ENCODE data around the gene ZSCAN16.
"Not testable (repeated sequence)": the region's sequence is repeated elsewhere in the genome, so short reads cannot be mapped to it uniquely, and the experiment has no call there.

Gene ZSCAN16

GRCh38 chr6:28124350-28124970 lies at the start of gene ZSCAN16:
Gene ZSCAN16, plus strand, starts transcription at chr6:28124609. Its CDS starts 835 bp downstream, at chr6:28125444.
- H3K27me3 ChIP-seq = no peaks in the 10 kb centered on the region
- TF ChIP-seq, protein P1, sequence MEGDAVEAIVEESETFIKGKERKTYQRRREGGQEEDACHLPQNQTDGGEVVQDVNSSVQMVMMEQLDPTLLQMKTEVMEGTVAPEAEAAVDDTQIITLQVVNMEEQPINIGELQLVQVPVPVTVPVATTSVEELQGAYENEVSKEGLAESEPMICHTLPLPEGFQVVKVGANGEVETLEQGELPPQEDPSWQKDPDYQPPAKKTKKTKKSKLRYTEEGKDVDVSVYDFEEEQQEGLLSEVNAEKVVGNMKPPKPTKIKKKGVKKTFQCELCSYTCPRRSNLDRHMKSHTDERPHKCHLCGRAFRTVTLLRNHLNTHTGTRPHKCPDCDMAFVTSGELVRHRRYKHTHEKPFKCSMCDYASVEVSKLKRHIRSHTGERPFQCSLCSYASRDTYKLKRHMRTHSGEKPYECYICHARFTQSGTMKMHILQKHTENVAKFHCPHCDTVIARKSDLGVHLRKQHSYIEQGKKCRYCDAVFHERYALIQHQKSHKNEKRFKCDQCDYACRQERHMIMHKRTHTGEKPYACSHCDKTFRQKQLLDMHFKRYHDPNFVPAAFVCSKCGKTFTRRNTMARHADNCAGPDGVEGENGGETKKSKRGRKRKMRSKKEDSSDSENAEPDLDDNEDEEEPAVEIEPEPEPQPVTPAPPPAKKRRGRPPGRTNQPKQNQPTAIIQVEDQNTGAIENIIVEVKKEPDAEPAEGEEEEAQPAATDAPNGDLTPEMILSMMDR (IDR thresholded peaks at IDR 0.05) = no peak
- peak within 1 kb of the TSS; percentile 55 to 76 for H3K27ac ChIP-seq
- peak within 1 kb of the TSS; percentile 63 to 74 for H3K4me3 ChIP-seq
- H3K9me3 ChIP-seq = no peaks in the 10 kb centered on the region
- intact Hi-C loops (cut with DNase I; ENCODE audit: low total_unique reads) = loop anchor here (10.0 kb wide), 1 partner anchor 100 kb away; the partner anchor contains the start of gene ZSCAN9
- H3K4me1 ChIP-seq = peaks cover 0 to 14% (median 4%) of the 10 kb centered on the region in 4 donors
- peak; percentile 80 to 86 for DNase-seq
- H3K36me3 ChIP-seq = peaks cover 18 to 36% (median 29%) of the 10 kb centered on the region in 3 donors

- H3K27ac ChIP-seq = no peak overlapping the region
- DNase-seq = no peak
- H3K27me3 ChIP-seq = no peaks in the 10 kb centered on the region
- no peaks in the 10 kb centered on the region for H3K36me3 ChIP-seq
- TF ChIP-seq, protein P1 (IDR thresholded peaks at IDR 0.05) = no peak
- H3K4me3 ChIP-seq = no peak overlapping the region
- intact Hi-C loops (cut with DNase I; ENCODE audit: low total_unique reads) = loop anchor here (5.0 kb wide), 1 partner anchor 284 kb away; no protein-coding TSS in a partner anchor
- no peaks in the 10 kb centered on the region for H3K9me3 ChIP-seq
- H3K4me1 ChIP-seq = peaks cover 0 to 10% (median 2%) of the 10 kb centered on the region in 4 donors
Measured at GRCh38 chr6:28078050-28078449, 46.4 kb upstream of the ZSCAN16 start.

DNA sequence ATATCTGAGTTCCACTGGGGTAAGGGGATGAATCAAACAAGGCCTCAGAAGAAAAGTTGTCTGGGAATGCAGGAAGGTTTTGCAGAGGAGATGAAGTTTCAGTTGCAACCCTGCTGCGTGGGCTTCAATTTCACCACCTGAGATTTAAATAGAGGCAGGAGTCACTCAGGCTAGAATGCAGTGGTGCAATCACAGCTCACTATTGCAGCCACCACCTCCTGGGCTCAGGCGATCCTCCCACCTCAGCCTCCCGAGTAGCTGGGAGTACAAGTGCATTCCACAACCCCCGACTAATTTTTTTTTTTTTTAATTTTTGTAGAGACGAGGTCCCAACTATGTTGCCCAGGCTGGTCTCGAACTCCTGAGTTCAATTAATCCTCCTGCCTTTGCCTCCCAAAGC lies 45.6 kb upstream of the ZSCAN16 start:
- H3K27me3 ChIP-seq = no peaks in the 10 kb centered on the region
- no peaks in the 10 kb centered on the region for H3K36me3 ChIP-seq
- intact Hi-C loops (cut with DNase I; ENCODE audit: low total_unique reads) = loop anchor here (5.0 kb wide), 1 partner anchor 283 kb away; no protein-coding TSS in a partner anchor
- no peak for DNase-seq
- TF ChIP-seq, protein P1 (IDR thresholded peaks at IDR 0.05) = no peak
- no peak overlapping the region for H3K27ac ChIP-seq
- no peaks in the 10 kb centered on the region for H3K9me3 ChIP-seq
- H3K4me3 ChIP-seq = no peak overlapping the region
- H3K4me1 ChIP-seq = peaks cover 0 to 10% (median 2%) of the 10 kb centered on the region in 4 donors

- H3K9me3 ChIP-seq; DNase-seq; H3K27me3 ChIP-seq; H3K36me3 ChIP-seq; intact Hi-C loops (cut with DNase I; ENCODE audit: low total_unique reads): not testable (repeated sequence)
- Histone ChIP-seq H3K27ac (peak within 1 kb of the TSS; percentile 84 to 92), H3K4me1 (peaks cover 0 to 10% (median 2%) of the 10 kb centered on the region in 4 donors), H3K4me3 (peak within 1 kb of the TSS; percentile 71 to 77)
Measured at GRCh38 chr6:28080381-28080630, 44.1 kb upstream of the ZSCAN16 start, which contains the start of gene ZNF165. Gene ZNF165, plus strand, starts transcription at chr6:28080568. Its CDS starts 4,913 bp downstream, at chr6:28085481.

DNA sequence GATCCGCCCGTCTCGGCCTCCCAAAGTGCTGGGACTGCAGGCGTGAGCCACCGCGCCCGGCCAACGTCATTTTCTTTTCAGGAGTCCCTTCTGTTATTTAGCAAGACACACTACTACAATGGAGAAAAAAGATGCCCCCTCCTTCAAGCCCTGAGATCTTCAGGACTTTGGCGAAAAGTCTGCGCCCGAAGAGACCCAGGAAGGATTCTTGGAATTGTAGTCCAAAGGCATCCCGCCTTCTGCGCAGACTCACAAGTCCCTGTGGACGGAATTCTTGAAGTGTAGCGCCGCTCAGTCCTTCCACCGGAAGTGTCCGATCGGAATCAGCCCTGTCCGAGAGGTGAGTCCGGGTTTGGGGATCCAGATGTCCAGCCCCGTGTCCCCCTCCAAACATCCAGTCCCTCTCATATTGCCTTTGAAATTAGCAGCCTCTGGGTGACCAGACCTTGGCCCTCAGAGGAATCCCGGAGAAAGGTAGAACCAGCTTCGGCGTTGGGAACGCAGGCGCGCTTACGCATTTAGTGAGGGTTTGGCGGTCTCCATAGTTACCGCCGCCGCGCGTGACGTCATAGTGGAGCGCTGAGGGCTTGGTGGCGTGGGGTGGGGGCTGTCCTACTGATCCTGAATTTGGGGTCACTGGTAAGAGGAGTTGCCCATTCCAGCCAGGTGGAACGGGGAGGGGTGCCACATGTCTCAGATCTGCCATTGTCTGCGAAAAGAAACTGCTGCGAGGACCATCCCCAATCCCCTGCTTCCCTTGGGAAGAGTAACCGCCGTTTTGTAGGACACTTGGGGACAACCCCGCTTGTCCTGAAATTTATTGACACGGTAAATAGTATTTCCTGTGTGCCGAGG lies 43.6 kb upstream of the ZSCAN16 start:
- Histone ChIP-seq H3K9me3 (no peaks in the 10 kb centered on the region), H3K36me3 (peaks cover 0 to 6% (median 0%) of the 10 kb centered on the region in 3 donors), H3K4me1 (peaks cover 0 to 10% (median 2%) of the 10 kb centered on the region in 4 donors), H3K27ac (peak overlapping the region; percentile 84 to 92), H3K27me3 (no peaks in the 10 kb centered on the region), H3K4me3 (peak overlapping the region; percentile 71 to 77)
- intact Hi-C loops (cut with DNase I; ENCODE audit: low total_unique reads) = no loop called here
- TF ChIP-seq, protein P1 (IDR thresholded peaks at IDR 0.05) = peak in 1 of 2 experiments; percentile 7
- peak; percentile 95 to 96 for DNase-seq

DNA sequence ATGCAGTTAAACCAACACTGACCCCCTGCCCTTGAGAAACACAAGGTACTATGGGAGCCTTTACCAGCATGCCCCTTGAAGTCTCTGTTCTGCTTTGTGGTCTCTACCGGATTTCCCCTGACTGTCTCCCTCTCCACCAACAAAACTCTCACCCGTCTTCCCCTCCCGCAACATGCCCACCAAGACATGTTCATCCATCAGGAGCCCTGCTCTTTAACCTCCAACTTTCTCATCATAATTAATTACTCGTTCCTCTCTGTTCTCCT lies 43.0 kb upstream of the ZSCAN16 start:
- intact Hi-C loops (cut with DNase I; ENCODE audit: low total_unique reads) = no loop called here
- Histone ChIP-seq H3K4me3 (peak overlapping the region; percentile 71 to 77), H3K9me3 (no peaks in the 10 kb centered on the region), H3K27ac (peak overlapping the region; percentile 84 to 92), H3K27me3 (no peaks in the 10 kb centered on the region), H3K36me3 (peaks cover 0 to 11% (median 0%) of the 10 kb centered on the region in 3 donors), H3K4me1 (peaks cover 0 to 10% (median 2%) of the 10 kb centered on the region in 4 donors)
- TF ChIP-seq, protein P1 (IDR thresholded peaks at IDR 0.05) = no peak
- DNase-seq = no peak

Data from tibial artery (tissue), 4 donors.